Lower leg skin (tissue), 4 donors: Measurements from ENCODE around the gene PLD1. TPM values are rescaled to one million over a fixed set of nuclear protein-coding genes. Genes with fewer than 3 reads are reported as not detected.
A peak's percentile ranks its signal among the peaks of the same experiment; 100 is the strongest.
"Not testable (repeated sequence)": the region's sequence is repeated elsewhere in the genome, so short reads cannot be mapped to it uniquely, and the experiment has no call there.

Experiments
- DNase-seq, 2 donors: peaks; one replicate each; pipeline ENCODE4 v3.0.0-alpha.2; 2019; ENCODE audit warnings: low spot score in 2 of 2
- H3K4me3 ChIP-seq: fragments of 200-600 bp; sonication (generic); 2 replicates; pipeline ENCODE4 v1.5.1; 2017; ENCODE audit warnings: mild to moderate bottlenecking, low read depth; ENCODE audit not compliant: poor library complexity, severe bottlenecking
- POLR2A ChIP-seq, 2 donors: fragments of 450-650 bp; IDR thresholded peaks; one replicate each; pipeline ENCODE4 v1.6.1; 2016 to 2017; ENCODE audit warnings: antibody characterized with exemption in 2 of 2, mild to moderate bottlenecking in 1 of 2, moderate library complexity in 1 of 2
- WGBS, 2 donors: methylation state at CpG; one replicate each; pipeline ENCODE4 v1.1.5; 2018; 5-methylcytosine and 5-hydroxymethylcytosine counted together
- intact Hi-C: fragments of 100-400 bp; cut with DNase I; formaldehyde crosslinking; loops from one replicate; pipeline ENCODE4 v1.15.0; 2023; ENCODE audit warnings: low total_unique reads
- total RNA-seq, 4 donors: library from RNA; depleted of rRNA; stranded (reverse); fragments of >200 nt; gene quantifications; one replicate each; pipeline ENCODE4 v1.1.0, GENCODE V29; 2016
- TF ChIP-seq, protein P1 (sequence below), 3 donors: fragments of 450-650 bp; IDR thresholded peaks; one replicate each; pipeline ENCODE4 v1.5.1; 2016; ENCODE audit warnings: antibody characterized with exemption in 3 of 3, mild to moderate bottlenecking in 3 of 3, moderate library complexity in 2 of 3

The PLD1 gene
- total RNA-seq, 4 donors from 2014 or later = 26.4 to 55.8 (median 48.7) TPM

DNA sequence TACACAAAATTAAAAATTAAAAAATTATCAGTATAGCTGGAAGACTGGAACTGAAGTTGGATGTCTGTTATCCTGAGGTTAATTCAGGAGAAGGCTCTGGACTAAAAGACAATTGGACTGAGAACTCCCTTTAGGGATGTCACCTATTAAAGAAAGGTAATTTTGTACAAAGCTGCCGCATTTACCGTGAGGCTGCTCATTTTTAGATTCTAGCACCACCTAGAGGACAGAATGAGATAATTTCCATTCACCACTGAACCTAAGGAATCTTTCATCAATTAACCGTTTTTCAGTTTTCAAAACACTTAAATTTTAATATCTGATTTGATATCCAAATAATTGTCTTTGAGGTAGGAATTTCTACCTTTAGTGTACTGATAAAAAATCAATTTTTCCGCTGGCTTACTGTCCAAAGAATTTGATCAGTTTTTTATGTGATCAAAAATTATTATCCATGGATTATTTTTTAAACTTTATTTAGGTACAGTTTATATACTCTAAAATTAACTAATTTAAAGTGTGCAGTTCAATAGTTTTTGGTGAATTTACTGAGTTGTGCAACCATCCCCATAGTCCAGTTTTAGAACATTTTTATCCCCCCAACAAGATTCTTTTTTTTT, 243.4 kb downstream of the PLD1 start:
- no peak overlapping the region for H3K4me3 ChIP-seq
- TF ChIP-seq POLR2A (IDR thresholded peaks at IDR 0.05) = no peak
- TF ChIP-seq, protein P1, sequence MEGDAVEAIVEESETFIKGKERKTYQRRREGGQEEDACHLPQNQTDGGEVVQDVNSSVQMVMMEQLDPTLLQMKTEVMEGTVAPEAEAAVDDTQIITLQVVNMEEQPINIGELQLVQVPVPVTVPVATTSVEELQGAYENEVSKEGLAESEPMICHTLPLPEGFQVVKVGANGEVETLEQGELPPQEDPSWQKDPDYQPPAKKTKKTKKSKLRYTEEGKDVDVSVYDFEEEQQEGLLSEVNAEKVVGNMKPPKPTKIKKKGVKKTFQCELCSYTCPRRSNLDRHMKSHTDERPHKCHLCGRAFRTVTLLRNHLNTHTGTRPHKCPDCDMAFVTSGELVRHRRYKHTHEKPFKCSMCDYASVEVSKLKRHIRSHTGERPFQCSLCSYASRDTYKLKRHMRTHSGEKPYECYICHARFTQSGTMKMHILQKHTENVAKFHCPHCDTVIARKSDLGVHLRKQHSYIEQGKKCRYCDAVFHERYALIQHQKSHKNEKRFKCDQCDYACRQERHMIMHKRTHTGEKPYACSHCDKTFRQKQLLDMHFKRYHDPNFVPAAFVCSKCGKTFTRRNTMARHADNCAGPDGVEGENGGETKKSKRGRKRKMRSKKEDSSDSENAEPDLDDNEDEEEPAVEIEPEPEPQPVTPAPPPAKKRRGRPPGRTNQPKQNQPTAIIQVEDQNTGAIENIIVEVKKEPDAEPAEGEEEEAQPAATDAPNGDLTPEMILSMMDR (IDR thresholded peaks at IDR 0.05) = peak in 1 of 3 donors; percentile 67
- WGBS, 2 donors = 3% methylated on average over 4 of the region's 4 CpGs
- no peak for DNase-seq
- intact Hi-C loops = loop anchor here (10.0 kb wide), 1 partner anchor 602 kb away; no protein-coding TSS in a partner anchor

DNA sequence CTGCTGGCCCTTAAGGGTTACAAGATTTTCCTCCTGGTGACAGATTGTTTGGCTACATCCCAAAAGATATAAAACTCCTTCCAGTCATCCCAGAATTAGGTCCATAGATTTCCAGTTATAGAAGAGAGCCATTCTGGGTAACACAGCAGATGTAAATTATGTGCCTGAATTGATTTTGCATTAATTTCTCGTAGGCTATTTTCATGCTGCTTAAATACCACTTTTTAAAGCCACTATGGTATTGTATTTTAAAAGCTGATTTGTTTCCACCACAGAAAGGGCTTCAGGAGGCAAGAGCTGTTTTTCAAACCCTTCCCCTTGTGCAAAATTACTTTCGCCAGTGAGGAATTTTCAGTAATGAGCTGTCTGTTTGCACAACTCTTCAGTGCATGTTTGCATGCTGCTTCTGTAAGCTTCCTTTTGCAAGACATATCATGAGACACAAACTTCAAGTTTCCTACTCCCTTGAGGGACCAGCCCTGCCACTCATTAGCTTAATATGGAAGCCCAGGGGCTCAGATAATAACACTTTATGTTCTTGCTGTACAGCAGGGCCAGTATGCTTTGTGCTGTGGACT, 244.7 kb downstream of the PLD1 start:
- WGBS, 2 donors = 79 to 80% methylated on average over 2 of the region's 2 CpGs
- intact Hi-C loops = loop anchor here (10.0 kb wide), 1 partner anchor 601 kb away; no protein-coding TSS in a partner anchor
- TF ChIP-seq POLR2A (IDR thresholded peaks at IDR 0.05) = no peak
- TF ChIP-seq, protein P1 (IDR thresholded peaks at IDR 0.05) = no peak

DNA sequence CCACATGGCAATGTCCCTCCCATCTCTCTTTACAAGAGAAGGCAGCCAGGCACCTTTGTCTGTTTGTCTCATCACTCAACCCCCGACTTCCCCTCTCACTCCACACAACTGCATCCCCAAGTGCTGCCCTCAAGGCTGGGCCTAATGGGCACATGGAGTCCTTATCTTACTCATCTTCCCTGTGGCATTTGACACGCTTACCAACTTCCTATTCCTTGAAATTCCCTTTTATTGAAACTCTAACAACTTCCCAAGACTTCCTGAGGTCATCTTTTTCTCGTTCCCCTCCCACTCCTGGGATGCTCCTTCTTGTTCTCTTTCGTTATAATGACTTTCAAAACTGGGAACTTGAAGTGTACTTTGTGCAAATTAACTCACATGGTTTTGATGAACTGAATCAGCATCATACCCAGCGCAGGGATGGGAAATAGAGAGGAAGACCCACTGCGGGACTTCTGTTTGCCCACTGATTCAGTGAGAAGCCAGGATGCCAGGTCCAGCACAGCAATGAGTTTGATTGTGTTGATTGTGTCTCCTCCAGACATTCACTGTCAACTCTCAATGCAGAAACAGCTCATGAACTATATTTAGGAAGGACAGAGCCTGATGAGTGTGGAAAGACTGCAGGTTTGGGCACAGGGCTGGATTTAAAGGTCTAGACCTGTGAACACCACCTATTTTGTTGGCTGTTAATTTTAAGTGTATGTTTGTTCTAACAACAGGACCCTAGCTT, 245.4 kb downstream of the PLD1 start:
- intact Hi-C loops = loop anchor here (10.0 kb wide), 1 partner anchor 600 kb away; no protein-coding TSS in a partner anchor
- DNase-seq = no peak
- H3K4me3 ChIP-seq = no peak overlapping the region
- WGBS, 2 donors = 65 to 70% methylated on average over 6 of the region's 6 CpGs
- TF ChIP-seq, protein P1 (IDR thresholded peaks at IDR 0.05) = no peak
- TF ChIP-seq POLR2A (IDR thresholded peaks at IDR 0.05) = no peak

More for the DNA sequence above, 244.7 kb downstream of the PLD1 start:
- DNase-seq = no peak
- no peak overlapping the region for H3K4me3 ChIP-seq

DNA sequence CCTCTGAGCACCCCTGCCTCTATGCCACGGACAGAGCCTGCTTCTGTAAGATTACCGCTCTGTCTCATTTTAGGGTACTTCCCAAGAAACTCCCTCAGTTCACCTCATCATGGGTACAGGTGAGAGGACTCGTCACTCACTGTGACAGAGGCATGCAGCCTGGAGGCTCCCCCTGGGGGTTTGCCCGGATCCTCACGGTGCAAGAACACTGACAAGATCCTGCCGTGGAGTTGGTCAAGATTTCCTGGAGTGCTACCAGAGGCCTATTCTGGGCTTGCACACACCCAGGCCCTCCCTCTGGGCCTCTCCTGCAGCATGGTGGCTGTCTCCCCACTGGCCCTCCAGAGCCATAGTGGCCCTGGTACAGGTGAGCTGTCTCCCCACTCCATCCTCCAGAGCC, 247.0 kb downstream of the PLD1 start:
- H3K4me3 ChIP-seq = no peak overlapping the region
- 89 to 94% methylated on average over 6 of the region's 6 CpGs for WGBS, 2 donors
- intact Hi-C loops = loop anchor here (10.0 kb wide), 1 partner anchor 598 kb away; no protein-coding TSS in a partner anchor
- DNase-seq = no peak
- no peak for TF ChIP-seq POLR2A (IDR thresholded peaks at IDR 0.05)
- TF ChIP-seq, protein P1 (IDR thresholded peaks at IDR 0.05) = no peak

DNA sequence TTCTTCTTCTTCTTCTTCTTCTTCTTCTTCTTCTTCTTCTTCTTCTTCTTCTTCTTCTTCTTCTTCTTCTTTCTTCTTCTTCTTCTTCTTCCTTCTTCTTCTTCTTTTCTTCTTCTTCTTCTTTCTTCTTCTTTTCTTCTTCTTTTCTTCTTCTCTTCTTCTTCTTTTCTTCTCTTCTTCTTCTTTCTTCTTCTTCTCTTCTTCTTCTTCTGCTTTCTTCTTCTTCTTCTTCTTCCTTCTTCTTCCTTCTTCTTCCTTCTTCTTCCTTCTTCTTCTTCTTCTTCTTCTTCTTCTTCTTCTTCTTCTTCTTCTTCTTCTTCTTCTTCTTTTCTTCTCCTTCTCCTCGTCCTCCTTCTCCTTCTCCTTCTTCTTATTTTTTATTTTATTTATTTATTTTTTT, 247.8 kb downstream of the PLD1 start:
- H3K4me3 ChIP-seq, DNase-seq: not testable (repeated sequence)
- intact Hi-C loops = loop anchor here (10.0 kb wide), 1 partner anchor 598 kb away; no protein-coding TSS in a partner anchor
- 50 to 88% methylated on average over 1 of the region's 1 CpG for WGBS, 2 donors
